Activated naive CD4-positive, alpha-beta T cell treated with anti-CD3 and anti-CD28 coated beads, Interleukin-2, amount 50 U/mL, for 16 hours (primary cell): ENCODE measurements around the gene PPDPF.
A peak's percentile ranks its signal among the peaks of the same experiment; 100 is the strongest.
"Not testable (repeated sequence)": the region's sequence is repeated elsewhere in the genome, so short reads cannot be mapped to it uniquely, and the experiment has no call there.

Source experiments
- DNase-seq: peaks from one replicate; pipeline ENCODE4 v3.0.0-alpha.2; 2020

PPDPF gene

DNA sequence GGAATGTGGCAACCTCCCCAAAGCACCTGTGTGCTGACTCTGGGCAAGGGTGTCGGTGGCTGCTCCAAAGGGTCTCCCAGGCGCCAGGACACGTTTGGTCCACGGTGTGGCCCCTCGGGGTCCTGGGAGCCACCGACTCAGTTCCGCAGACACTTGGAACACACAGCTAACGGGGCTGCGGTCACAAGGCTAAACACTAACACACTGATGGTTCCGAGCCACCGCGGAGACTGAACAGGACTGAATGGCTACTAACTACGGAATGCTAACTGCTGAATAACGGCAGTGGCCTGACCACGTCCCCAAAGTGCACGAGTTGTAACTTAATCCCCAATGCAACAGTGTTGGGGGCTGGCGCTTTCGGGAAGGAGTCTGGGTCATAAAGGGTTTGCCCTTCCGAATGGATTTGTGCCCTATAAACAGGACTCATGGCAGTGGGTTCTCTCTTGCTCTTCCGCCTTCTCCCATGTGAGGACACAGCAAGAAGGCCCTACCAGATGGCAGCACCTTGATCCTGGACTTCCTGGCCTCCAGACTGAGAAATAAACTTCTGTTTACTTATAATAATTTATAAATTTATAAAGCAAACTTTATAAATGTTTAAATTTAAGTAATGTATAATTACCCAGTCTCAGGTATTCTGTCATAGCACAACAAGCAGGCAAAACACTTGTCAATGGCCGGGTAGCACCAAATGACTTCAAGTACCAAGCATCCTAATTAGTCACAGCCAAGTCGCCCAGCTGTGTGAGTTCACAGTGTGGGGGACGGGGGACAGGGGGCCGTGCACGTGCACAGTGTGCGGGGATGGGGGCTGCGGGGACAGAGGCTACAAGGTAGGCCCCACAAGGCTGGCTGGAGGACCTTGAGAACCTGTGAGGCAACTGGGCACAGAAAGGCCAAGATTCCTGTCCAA lies 19.4 kb upstream of the PPDPF start:
- DNase-seq: no peak

DNA sequence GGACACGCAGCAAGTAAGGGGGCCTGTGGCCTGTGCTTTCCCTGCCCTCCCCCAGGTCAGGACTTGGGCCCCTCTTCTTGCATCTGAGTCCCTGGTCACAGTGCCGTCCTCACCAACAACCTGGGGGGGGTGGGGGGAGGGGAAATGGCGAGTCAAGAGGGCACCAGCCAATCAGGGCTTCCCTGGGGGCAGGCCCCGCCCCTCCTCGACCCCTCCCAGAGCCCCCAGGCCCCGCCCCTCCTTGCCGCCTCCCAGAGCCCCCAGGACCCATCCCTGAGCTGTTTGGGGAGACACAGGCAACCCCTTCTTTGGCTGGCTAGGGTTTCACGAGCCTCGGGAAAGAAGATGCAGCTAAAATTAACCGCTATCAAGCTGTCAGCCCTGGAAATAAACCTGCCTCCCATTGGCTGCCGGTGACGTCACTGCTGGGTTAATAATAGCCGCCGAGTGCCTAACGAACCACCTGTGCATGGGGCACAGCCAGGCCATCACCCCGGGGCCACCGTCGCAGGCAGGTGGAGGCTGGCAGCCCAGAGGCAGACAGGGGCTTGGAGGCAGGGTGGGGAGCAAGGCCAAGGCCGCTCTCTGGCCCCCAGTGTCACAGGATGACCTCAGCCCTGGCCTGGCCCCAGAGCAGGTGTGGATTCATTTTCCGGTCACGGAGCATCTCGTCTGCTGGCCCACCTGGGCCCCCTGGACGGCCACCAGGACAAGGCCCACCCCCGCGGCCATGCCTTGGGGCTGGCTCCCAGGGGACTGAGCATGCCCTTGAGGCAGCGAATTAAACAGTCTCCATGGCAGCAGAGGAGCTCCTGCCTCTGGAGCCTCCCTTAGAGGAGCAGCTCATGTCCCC lies 18.5 kb upstream of the PPDPF start:
- DNase-seq: no peak

DNA sequence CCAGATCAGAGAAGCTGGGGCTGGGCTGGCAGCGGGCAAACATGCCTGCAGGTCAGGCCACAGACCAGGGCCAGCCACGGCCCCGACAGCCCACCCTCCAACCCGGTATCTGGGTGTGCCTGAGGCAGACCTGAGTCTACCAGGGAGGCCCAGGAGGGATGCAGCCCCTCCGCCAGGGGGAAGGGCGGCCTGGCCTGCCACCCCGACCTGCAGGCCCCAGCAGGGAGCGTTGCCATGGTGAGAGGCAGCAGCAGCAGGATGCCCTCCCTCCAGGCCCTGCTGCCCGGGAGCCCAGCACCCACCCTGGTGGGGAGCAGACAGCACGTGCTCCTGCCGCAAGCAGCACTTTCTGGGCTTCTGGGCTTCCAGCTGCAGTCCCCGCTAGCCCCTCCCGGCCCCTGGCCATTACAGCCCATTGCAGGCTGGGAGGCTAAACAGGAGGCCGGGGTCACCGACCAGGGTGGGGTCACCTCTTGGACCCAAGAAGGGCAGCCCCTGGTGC lies 17.8 kb upstream of the PPDPF start:
- DNase-seq: no peak

DNA sequence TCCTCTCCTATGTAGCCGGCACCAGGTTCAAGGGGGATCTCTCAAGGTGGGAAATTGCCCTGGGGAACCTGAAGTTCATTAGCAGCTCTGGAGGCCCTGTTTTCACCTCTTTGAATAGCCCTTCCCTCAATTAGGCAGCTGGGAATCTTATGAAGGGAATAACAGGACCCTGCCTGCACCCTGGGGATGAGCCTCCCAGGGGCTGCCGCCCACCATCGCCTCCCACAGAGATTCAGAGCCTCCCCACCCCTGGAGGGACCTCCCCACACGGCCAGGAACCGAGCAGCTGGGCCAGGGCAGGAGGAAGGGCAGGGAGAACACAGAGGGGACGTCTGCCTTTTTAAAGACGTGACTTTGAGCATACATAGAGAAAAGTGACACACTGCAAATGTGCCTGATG lies 17.0 kb upstream of the PPDPF start:
- DNase-seq: no peak

DNA sequence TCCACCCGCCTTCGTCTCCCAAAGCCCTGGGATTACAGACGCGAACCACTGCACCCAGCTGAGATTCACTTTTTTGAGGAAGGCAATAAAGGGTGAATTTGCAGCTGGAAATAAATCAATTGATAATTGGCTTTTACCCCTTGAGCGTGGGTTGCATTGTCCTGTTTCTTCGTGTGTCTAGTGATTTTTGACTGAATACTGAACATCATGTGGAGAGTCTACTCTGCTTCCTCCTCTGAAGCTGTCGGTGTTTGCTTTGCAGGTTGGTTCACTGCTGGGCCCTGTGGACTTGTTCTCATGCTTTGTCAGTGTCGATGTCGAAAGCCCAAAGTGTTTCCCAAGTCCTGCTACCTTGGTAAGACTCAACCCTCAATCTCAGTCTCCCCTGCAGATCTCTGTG lies 15.9 kb upstream of the PPDPF start:
- no peak for DNase-seq

DNA sequence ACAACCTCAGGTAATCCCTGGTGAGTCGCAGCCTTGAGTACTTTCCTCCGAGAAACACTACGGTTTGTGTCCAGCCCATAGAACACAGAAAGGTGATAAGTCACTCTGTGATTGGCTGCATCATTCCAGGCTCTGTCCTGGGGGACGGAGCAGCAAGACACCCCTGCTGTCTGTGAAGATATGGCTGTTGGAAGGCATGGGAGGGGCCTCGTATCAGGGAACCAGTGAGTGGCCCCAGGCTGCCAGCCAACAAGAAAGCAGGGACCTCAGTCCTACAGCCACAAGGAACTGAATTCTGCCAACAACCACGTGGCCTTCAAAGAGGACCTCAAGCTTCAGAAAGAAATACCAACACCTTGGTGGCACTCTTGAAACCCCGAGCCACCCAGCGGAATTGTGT lies 15.3 kb upstream of the PPDPF start:
- DNase-seq: no peak

DNA sequence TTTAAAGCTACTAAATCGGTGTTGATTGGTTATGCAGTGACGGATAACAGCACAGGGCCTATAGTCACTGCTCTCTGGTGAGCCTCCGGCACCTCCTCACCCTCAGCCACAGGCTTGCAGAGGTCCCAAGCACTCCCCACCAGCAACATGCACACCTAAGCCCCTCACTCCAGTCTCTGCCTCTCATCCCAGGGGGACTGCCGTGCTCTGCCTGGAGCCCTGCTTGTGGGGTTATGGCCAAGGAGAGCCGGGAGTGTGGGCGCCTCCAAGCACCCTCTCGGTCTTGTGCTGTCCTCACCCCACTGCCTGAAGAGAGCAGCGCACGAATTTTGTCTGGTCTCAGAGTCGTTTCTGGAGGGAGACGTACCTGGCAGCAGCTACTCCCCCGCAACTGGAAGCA lies 14.8 kb upstream of the PPDPF start:
- no peak for DNase-seq

DNA sequence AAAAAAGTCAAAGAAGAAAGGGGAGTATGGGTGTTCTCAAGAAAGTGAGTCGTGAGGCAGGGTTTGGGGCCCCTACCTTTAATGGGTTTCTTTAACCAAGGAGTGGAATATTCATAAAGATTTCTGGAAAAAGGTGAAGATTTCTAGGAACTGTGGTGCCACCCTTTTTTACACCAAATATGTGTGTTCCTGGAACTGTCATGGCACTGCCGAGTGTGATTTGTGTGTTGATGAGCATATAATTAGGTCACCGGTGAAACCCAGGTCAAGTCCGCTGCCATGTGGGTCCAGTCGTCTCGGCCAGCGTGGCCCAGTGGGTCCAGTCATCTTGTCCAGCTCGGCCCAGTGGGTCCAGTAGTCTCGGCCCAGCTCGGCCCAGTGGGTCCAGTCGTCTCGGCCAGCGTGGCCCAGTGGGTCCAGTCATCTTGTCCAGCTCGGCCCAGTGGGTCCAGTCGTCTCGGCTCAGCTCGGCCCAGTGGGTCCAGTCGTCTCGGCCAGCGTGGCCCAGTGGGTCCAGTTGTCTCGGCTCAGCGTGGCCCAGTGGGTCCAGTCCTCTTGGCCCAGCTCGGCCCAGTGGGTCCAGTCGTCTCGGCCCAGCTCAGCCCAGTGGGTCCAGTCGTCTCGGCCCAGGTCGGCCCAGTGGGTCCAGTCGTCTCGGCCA lies 13.4 kb upstream of the PPDPF start:
- no peak for DNase-seq

DNA sequence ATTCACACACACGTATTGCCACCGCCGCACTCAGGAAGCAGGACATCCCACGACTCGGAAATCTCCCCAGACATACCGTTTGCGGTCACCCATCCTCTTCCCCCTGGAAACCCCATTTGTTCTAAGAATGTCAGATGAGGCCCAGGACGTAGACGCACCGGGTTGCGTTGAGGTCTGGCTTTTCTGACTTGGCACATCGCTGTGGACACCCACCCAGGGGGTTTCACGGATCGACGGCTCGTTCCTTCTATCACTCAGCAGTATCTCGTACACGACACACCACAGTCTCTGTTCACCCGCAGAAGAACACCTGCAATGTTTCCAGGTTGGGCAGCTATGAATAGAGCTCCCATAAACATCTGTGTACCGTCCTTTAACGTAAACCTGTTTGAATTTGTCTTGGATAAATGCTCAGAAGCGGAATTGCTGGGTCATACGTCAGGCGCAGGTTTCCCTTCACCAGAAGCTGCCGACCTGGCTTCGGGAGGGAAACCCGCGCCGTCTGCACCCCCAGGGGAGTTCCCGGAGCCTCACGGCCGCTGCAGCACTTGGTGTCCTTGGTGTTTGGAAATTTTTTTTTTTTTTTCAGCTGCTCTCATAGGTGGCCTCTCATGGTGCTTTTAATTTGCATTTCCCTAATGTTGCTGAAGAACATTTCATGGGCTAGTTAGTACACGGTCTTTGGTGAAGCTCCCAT lies 12.3 kb upstream of the PPDPF start:
- no peak for DNase-seq

DNA sequence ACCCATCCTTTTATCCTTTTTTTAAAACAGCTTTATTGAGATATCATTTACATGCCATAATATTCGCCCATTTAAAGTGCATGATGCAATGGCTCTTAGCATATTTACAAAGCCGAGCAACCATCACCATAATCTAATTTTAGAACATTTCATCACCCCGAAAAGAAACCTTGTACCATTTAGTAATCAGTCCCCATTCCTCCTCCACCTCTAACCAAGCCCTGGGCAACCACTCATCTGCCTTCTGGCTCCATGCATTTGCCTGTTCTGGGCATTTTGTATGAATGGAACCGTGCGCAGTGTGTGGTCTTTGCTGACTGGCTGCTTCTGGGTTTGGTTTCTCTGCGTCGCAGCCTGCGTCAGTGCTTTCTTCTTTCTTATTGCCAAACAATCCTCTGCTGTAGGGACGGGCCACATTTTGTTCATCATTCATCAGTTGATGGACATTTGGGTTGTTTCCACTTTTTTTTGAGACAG lies 11.4 kb upstream of the PPDPF start:
- no peak for DNase-seq

DNA sequence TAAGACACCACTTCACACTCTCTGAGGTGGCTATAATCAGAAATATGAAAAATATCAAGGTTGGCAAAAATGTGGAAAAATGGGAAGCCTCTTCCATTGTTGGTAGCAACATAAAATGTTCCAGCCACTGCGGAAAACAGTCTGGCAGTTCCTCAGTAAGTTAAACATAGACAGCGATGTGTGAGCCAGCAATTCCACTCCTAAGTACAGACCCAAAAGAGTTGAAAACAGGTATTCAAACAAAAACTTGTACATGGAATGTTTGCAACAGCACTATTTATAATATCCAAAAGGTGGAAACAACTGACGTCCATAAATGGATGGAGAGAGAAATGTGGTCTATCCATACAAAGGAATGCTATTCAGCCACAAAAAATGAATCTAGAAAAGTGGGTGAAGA lies 7.4 kb upstream of the PPDPF start:
- DNase-seq: no peak

DNA sequence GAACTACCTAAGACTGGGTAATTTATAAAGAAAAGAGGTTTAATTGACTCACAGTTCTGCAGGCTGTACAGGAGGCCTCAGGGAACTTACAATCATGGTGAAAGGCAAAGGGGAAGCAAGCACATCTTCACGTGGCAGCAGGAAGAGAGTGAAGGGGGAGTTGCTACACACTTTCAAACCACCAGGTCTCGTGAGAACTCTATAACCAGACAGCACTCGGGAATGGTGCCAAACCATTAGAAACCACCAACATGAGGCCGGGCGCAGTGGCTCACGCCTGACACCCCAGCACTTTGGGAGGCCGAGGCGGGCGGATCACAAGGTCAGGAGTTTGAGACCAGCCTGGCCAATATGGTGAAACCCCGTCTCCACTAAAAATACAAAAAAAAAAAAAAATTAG lies 6.0 kb upstream of the PPDPF start:
- DNase-seq: not testable (repeated sequence)

DNA sequence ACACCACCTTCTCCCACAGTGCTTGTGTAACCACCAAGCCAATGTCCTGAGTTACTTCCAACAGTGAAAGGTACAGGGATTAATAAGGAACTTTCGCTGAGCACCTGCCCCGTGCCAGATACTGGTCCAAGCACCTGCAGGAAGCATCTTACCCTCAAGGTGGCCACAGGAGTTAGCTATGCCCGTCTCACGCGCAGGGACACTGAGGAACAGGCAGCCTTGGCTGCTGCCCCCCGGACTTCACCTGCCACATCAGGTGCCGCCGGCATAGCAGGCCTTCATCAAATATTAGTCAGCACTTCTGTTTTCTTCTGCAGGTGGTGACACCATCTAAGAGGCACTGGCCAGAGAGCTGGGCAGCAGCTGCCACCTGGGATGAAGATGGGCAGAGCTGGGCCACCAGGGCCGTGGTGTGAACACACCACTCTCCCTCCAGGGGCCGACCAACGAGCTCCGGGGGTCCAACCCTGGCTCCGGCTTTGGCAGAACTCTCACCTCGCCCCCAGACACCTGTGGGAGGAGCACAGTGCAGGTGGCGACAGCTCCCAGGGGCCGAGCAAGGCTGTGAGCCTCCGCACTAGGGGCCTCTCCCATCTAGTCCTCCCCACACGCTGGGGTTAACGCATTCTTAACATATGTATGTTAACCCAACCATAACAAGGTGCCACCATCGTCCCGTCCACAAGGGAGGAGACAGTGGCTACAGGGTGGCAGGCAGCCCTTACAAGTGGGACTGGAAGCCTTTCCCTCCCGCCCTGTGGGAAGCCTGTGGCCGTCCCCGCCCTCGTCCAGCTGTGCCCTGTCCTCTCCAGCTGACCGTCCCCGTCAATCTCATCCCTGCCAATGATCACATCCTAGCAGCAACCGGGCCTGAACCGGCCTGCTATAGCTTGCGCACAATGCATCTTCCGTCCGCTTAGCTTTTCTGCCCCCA lies 2.9 kb upstream of the PPDPF start:
- no peak for DNase-seq

DNA sequence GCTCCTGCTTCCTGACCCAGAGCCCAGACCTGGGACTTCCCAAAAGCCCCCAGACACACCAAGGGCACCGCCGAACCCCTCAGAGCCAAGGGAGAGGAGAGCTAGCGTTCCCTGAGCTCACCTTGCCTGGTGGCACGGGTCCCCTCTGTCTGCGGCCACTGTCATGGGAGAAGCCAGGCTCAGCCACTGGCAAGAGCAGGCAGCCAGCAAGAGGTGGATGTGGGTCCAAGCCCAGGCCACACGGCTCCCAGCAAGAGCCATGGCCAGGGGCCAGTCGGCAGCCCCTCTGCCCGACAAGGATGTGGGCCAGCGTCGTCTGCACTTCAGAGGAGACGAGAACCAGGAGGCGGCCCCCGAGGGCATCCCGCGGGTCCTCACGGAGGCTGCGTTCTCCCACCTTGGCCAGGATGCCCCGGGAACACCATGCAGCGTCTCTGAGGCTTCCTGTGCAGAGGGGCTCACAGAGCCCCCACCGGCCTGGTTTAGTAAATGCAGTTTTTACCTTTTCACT lies 2.2 kb upstream of the PPDPF start:
- DNase-seq: no peak

DNA sequence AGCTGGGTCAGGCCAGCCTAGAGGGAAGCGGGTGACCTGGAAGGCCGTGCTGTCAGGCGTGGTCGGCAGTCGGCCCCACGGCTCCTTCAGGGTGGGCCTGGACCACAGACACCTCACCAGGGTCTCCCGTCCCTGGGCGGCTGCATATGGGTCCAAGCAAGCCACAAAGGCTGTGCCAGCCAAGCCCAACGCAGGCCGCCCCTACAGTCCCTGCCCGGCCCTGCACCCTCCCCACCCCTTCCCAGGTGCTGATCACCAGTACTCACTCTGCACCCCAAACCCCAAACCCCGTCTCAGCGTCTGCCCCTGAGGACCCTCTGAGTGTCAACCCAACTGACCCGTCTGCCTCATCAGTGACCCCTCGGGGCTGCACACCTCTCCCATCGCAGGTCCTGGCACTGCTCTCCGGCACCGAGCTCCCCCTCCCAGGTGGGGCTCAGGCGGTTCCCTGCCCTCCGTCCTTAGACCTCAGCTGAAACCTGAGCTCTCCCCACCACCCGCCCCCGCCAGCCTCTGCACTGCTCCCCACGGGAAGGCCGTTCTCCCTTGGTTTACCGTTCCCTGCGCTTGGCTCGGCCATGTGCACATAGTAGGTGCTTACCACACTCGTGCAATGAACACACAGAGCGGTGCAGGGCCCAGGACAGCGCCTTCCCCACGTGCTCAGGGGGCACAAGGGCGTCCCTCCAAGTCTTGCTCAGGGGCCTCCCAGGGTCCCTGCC lies 1.5 kb upstream of the PPDPF start:
- DNase-seq: no peak

DNA sequence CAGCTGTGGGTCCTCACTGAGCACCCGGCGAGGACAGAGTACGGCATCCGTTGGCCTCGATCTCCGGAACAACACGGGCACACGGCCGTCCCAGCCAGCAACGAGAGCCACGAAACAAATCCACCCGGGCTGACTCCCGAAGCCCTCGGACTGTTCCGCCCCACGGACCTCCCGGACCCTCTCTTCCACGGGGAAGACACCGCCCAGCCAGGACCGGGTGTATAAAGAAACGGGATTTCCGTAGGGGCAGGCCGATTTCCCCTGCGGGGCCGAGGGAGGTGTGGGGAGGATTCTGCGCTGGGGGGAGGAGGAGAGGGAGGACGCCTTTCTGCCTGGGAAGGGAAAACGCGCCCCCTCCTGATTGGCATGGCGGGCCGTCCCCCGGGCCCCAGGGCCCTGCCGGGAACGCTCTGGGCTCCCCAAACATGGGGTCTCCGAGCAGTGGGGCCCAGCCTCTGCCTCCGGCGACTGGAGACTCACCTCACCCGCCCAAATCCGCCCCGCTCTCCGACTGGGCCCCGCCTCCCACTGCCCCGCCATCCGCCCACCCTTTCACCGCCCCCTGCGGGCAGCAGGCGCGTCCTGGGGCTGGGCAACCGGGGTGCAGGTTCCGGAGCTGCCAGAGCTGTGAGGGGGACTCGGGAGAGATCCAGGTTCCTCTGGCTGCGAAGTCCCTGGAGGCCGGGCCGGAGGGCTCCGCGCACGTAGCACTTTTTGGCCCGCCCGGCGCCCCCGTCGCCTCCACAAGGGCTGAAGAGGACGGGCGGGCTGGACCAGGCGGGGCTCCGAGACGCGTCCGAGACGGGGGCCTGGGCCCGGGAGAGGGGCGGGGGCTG lies 679 bp upstream of the PPDPF start:
- DNase-seq: peak; percentile 57

DNA sequence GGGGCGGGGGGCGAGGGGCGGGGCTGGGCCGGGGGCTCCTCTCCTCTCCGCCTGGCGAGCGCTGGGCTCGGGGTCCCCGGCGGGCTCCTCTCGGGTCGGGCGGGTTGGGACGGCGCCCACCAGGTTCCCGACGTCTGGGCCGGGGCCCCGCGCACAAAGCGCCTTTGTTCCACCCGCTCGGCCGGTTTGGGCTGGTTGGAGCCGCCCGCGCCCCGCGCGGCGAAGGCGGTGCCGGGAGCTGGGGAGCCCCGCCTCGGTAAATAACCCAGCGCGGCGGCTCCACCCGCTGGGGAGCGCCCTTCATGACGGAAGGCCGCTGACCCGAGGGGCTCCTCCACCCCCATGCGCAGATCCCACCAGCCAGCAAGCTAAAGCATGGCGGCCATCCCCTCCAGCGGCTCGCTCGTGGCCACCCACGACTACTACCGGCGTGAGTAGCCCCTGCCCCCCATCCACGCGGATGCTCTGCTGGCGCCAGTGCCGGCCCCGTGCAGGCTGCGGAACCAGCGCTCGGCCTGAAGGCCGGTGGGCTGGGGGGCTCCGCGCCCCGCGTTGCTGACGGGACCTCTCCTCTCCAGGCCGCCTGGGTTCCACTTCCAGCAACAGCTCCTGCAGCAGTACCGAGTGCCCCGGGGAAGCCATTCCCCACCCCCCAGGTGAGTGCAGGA lies 503 bp downstream of the PPDPF start:
- DNase-seq: peak; percentile 80

DNA sequence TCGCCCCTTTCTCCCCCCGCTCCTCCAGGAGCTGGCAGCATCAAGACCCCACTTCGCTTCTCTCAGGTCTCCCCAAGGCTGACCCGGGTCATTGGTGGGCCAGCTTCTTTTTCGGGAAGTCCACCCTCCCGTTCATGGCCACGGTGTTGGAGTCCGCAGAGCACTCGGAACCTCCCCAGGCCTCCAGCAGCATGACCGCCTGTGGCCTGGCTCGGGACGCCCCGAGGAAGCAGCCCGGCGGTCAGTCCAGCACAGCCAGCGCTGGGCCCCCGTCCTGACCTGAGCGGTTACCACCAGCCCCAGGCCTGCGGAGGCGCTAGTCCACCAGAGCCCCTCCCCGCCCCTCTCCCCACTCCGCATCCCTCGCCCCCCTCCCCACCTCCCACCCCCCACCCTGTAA lies 1.0 kb downstream of the PPDPF start:
- no peak for DNase-seq
